KOPT-K1 (cell line): ENCODE measurements around the gene OR52E4.

ENCODE experiments used
- H3K27ac ChIP-seq: fragments of 200-600 bp; sonication (generic); 2 replicates; pipeline ENCODE4 v1.5.1; 2016; ENCODE audit warnings: antibody characterized with exemption, mild to moderate bottlenecking, low read depth, low read length; ENCODE audit not compliant: poor library complexity, severe bottlenecking
- H3K36me3 ChIP-seq: fragments of 200-600 bp; sonication (generic); 2 replicates; pipeline ENCODE4 v1.5.1; 2017; ENCODE audit warnings: antibody characterized with exemption, mild to moderate bottlenecking, low read length, moderate library complexity; ENCODE audit not compliant: insufficient read depth
- H3K9me3 ChIP-seq: fragments of 200-600 bp; sonication (generic); 2 replicates; pipeline ENCODE4 v1.5.1; 2017; ENCODE audit warnings: antibody characterized with exemption, low read length, mild to moderate bottlenecking; ENCODE audit not compliant: insufficient read depth, poor library complexity, severe bottlenecking

The OR52E4 gene

DNA sequence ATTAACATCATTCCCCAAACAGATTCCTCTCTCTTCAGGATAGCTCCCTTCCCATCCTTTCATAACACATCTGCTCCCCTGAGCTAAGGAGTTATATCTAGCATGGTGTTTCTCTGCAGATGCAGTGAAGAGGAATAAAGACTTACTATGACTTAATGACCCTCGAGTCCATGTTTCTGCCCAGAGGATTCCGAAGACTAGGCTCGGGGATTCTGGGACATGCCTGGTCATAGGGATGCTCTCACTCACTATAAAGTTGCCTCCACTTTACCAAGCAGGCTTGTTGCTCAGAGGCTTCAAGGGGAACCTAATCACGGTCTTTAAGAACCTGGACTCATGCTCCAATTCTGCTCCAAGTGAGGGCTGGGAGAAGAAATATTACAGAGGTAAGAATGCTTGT is at the start of gene OR52E4:
TSS of gene OR52E4 (plus strand) at position 301 of the 400 bp plus-strand sequence. CDS start 3,664 bp downstream, outside the sequence.
- Histone ChIP-seq H3K9me3 (no peaks in the 10 kb centered on the region), H3K36me3 (no peaks in the 10 kb centered on the region), H3K27ac (no peak within 1 kb of the TSS)

- H3K36me3 ChIP-seq: no peaks in the 10 kb centered on the region
- H3K9me3 ChIP-seq: no peaks in the 10 kb centered on the region
- no peak overlapping the region for H3K27ac ChIP-seq
Measured at GRCh38 chr11:5831196-5831829, 49.1 kb upstream of the OR52E4 start.

DNA sequence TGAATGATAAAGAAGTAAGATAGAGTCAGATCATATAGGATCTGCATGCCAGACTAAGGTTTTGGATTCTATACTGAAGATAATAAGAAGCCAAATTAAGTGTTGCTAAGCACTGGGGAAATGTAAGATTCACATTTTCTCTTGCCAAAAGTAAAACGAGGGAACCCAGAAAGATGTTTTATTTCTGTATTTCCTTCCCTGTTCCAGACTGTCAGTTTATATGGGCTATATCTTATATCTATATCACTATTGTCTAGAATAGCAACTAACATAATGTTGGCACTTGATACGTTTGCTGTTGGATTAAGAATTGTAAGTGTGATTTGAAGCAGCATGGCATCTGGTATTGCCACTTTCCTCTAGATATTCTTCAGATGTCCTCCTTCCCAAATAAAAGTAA is 47.0 kb upstream of the OR52E4 start:
- Histone ChIP-seq H3K9me3 (peaks cover 10% of the 10 kb centered on the region), H3K27ac (no peak overlapping the region), H3K36me3 (no peaks in the 10 kb centered on the region)

GRCh38 chr11:5837695-5838094 is 42.7 kb upstream of the OR52E4 start:
- Histone ChIP-seq H3K9me3 (peaks cover 10% of the 10 kb centered on the region), H3K36me3 (no peaks in the 10 kb centered on the region), H3K27ac (no peak overlapping the region)

GRCh38 chr11:5841797-5842196 is 38.6 kb upstream of the OR52E4 start, which contains the start of gene OR52E6:
OR52E6 (minus strand) TSS chr11:5841897; CDS start chr11:5841897, 0 bp downstream.
- peaks cover 10% of the 10 kb centered on the region for H3K9me3 ChIP-seq
- H3K36me3 ChIP-seq: no peaks in the 10 kb centered on the region
- H3K27ac ChIP-seq: no peak within 1 kb of the TSS

DNA sequence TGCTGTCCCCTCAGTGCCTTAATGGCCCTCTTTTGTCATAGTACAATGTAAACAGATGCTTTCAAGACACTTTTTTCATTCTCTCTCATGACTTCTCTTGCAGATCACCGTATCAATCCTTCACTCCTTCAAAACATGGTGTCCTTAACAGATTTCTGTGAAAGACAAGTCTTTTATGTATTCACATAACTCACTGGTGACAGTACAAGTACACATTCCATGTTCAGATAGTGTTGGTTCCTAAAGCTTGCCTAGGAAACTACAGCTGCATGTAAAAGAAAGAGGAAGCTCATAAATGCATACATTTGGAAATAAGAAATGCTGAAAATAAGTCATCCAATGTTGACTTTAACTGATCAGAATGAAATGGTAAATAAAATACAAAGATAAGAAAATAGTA is 33.7 kb upstream of the OR52E4 start:
- Histone ChIP-seq H3K27ac (no peak overlapping the region), H3K36me3 (no peaks in the 10 kb centered on the region), H3K9me3 (no peaks in the 10 kb centered on the region)

- Histone ChIP-seq H3K9me3 (no peaks in the 10 kb centered on the region), H3K27ac (no peak overlapping the region), H3K36me3 (no peaks in the 10 kb centered on the region)
Measured at GRCh38 chr11:5847711-5848110, 32.7 kb upstream of the OR52E4 start.

DNA sequence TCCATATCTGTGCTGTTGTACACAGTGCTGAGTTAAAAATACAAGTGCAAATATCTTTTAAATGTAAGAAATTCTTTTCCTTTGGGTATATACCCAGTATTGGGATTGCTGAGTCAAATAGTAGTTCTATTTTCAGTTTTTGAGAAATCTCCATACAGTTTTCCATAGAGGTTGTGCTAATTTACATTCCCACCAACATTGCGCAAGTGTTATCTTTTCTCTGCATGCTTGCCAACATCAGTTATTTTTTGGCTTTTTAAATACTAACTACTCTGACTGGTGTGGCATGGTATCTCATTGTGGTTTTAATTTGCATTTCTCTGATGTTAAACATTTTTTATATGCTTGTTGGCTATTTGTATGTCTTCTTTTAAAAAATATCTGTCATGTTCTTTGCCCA is 29.4 kb upstream of the OR52E4 start:
- H3K9me3 ChIP-seq: peaks cover 7% of the 10 kb centered on the region
- H3K27ac ChIP-seq: no peak overlapping the region
- H3K36me3 ChIP-seq: no peaks in the 10 kb centered on the region

DNA sequence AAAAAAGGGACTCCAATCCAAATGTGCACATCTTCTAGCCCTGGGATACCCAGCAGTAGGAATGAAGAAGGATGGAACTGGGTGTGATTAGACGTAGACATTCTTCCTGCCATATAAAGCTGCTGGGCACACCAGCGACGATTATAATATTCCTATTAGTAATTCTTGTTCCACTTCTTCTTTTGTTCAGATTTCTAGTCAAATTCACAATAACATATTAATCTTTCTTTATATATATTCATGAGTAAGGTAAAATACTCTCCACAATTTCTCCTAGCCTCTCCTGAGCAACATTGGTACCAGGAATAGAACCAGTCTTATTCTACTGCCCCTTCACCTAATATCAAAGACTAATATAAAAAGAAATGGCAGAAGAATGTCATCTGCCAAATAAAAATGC is 22.8 kb upstream of the OR52E4 start, which contains the start of gene OR52E8:
TSS of gene OR52E8 (minus strand) at position 101 of the 400 bp plus-strand sequence. CDS start at position 101, 0 bp downstream.
- Histone ChIP-seq H3K9me3 (peaks cover 7% of the 10 kb centered on the region), H3K27ac (no peak within 1 kb of the TSS), H3K36me3 (no peaks in the 10 kb centered on the region)

DNA sequence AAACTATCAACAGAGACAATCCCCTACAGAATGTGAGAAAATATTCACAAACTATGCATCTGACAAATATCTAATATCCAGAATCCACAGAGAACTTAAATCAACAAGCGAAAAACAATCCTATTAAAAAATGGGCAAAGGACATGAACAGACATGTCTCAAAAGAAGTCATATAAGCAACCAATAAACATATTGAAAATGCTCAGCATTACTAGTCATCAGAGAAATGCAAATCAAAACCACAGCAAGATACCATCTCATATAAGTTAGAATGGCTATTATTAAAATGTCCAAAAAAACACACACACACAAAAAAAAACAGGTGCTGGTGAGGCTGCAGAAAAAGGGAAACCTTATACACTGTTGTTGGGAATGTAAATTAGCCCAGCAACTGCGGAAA is 14.6 kb upstream of the OR52E4 start:
- Histone ChIP-seq H3K9me3 (no peaks in the 10 kb centered on the region), H3K27ac (no peak overlapping the region), H3K36me3 (no peaks in the 10 kb centered on the region)

DNA sequence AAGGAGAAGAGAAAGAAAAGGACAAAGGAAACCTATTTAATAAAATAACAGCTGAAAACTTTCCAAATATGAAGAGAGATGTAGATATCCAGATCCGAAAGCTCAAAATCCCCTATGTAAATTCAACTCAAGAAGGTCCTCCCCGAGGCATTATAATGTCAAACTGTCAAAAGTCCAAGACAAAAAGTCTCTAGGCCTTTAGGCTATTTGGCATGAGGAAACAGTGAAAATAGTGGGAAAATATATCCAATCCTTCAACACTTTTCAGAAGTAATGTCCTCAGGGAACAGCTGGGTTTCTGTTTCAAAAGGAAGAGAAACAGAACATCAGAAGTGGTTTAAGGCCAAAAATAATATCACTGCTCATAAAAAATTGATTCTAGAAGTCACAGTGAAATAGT is 1.9 kb upstream of the OR52E4 start:
- Histone ChIP-seq H3K9me3 (no peaks in the 10 kb centered on the region), H3K27ac (no peak overlapping the region), H3K36me3 (no peaks in the 10 kb centered on the region)

DNA sequence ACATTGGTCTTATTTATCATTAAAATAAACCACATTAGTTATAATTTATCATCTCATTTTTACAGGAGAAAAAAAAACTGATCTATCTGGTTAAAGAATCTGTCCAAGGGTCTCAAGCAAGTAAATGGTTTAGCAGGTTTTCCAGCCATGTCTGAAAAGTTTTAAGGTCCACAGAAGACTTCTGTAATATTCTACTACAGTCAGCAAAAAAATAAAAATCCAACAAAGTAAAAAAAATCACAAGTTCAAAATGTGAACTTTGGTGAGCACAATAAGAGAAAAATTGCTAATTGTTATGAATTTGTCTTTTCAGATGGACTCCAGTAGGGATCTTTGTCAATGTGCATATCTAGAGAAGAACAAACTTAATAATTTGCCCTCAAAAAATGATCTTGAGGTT is 1.3 kb downstream of the OR52E4 start:
- H3K27ac ChIP-seq: no peak overlapping the region
- H3K9me3 ChIP-seq: no peaks in the 10 kb centered on the region
- H3K36me3 ChIP-seq: no peaks in the 10 kb centered on the region

- Histone ChIP-seq H3K36me3 (no peaks in the 10 kb centered on the region), H3K9me3 (no peaks in the 10 kb centered on the region), H3K27ac (no peak overlapping the region)
Measured at GRCh38 chr11:5887172-5887571, 6.7 kb downstream of the OR52E4 start.

GRCh38 chr11:5887661-5888060 is 7.2 kb downstream of the OR52E4 start:
- Histone ChIP-seq H3K27ac (no peak overlapping the region), H3K36me3 (no peaks in the 10 kb centered on the region), H3K9me3 (no peaks in the 10 kb centered on the region)

GRCh38 chr11:5891216-5891800 is 10.9 kb downstream of the OR52E4 start:
- H3K36me3 ChIP-seq: no peaks in the 10 kb centered on the region

DNA sequence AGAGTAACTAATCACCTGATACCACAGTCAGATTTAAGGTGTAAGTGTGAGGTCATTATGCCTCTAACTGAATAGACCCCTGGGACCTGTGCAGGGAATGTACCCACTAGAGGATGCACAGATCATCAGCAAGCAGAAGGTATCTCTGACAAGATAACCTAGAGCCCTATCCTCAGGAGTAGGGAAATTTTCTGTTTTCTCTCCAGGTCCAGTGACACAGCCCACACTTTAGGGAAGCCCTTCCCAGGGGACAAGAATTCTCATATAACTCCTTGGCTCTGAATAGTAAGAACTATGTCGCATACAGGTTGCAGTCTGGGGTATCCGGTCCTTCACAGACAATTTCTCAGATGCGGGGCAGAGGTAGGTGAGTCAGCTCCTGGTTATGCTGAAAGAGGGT is 12.5 kb downstream of the OR52E4 start, which contains the start of gene OR52E5:
TSS of gene OR52E5 (plus strand) at position 301 of the 400 bp plus-strand sequence. CDS start 7,569 bp downstream, outside the sequence.
- Histone ChIP-seq H3K36me3 (no peaks in the 10 kb centered on the region), H3K9me3 (no peaks in the 10 kb centered on the region), H3K27ac (no peak within 1 kb of the TSS)

More at GRCh38 chr11:5891216-5891800, 10.9 kb downstream of the OR52E4 start:
- H3K27ac ChIP-seq: no peak overlapping the region
- H3K9me3 ChIP-seq: no peaks in the 10 kb centered on the region
